GM21619 (cell line): Measurements from ENCODE around the gene PRTN3.
"Not testable (repeated sequence)": the region's sequence is repeated elsewhere in the genome, so short reads cannot be mapped to it uniquely, and the experiment has no call there.

Experiments
- ATAC-seq: cut with Tn5 transposase; IDR thresholded peaks from one replicate; pipeline ENCODE4 v1.9.1; 2021; ENCODE audit not compliant: unreplicated experiment

Gene PRTN3

DNA sequence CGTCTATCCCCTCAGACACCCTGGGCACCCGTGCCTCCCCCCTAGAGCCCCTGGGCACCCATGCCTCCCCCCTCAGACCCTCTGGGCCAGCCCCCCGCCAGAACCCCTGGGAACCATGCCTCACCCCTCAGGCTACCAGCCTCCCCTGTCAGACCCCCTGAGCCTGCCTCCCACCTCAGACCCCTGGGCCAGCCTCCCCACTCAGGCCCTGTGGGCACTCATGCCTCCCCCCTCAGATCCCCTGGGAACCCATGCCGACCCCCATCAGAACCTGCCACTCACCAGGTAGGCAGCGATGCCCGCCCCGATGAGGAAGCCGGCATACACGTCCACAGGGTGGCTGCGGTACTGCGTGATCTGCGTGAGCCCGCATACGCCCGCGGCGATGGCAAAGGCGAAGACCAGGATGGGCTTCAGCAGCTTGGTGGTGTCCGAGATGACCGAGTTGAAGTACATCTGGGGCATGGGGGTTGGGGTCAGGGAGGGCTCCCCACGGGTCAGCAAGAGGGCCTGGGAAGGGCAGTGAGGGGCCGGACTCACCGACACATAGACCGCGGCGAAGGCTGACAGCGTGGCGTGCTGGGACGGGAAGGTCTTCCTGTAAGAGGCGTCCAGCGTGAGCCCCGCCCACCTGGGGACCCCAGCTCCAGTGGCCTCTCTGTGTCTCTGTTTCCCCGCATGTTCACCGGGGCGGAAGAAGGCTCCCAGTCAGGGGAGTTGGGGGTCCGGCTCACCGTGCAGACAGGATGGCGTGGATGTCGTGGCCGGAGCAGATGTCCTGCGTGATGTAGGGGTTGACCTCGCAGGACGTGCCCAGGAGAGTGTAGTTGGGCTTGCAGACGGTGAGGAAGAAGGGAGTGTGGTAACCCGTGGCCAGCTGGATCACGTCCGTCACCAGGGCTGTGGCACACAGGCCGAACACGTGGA, 26.4 kb upstream of the PRTN3 start:
- ATAC-seq = no peak

DNA sequence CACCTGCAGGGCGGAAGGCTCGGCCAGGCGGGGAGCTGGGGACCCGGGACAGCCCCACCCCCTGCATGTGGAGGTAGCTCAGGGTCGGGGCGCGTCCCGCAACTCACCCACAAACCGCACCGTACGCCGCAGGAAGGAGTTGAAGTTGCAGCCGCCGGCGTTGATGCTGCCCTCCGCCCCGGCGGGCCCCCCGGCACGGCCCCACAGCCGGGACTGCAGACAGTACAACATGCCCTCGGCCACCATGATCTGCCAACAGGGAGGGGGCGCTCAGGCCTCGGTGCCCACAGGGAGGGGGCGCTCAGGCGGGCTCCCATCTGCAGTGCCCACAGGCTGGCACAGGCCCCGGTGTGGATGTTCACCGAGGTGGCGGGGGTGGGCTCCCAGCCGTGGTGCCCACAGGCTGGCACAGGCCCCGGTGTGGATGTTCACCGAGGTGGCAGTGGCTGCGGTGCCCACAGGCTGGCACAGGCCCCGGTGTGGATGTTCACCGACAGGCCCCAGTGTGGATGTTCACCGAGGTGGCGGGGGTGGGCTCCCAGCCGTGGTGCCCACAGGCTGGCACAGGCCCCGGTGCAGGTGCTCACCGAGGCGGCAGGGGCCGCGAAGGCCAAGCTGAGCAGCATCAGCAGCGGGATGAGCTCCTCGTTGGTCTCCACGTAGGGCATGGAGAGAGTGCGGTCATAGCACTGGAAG, 25.6 kb upstream of the PRTN3 start:
- no peak for ATAC-seq

DNA sequence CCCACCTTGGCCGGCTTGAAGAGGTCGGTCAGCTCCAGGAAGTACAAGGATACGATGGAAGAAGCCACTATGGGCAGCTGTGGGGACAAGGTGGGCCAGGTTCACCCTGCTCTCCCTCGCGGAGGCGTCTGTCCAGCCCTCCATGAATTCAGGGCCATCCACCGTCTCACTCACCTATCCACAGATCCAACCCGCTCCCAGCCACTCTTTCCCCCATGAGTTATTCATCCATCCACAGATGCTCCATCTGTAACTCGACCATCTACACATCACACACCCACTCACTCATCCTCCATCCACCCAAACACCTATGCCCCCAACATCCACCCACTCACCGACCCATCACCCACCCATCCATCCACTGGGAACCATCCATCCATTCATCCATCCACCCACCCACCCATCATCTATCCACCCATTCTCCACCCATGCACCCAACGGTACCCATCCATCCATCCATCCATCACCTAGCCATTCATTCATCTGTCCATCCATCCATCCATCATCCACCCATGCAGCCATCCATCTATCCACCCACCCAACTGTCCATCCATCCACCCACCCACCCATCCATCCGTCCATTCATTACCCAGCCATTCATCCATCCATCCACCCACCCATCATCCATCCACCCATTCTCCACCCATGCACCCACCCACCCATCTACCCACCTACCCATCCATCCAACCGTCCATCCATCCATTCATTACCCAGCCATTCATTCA, 24.9 kb upstream of the PRTN3 start:
- no peak for ATAC-seq

DNA sequence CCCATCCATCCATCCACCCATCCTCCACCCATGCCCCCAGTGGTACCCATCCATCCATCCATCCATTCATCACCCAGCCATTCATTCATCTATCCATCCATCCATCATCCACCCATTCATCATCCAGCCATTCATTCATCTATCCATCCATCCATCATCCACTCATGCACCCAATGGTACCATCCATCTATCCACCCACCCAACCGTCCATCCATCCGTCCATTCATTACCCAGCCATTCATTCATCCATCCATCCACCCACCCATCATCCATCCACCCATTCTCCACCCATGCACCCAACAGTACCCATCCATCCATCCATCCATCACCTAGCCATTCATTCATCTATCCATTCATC, 24.3 kb upstream of the PRTN3 start:
- ATAC-seq = no peak

DNA sequence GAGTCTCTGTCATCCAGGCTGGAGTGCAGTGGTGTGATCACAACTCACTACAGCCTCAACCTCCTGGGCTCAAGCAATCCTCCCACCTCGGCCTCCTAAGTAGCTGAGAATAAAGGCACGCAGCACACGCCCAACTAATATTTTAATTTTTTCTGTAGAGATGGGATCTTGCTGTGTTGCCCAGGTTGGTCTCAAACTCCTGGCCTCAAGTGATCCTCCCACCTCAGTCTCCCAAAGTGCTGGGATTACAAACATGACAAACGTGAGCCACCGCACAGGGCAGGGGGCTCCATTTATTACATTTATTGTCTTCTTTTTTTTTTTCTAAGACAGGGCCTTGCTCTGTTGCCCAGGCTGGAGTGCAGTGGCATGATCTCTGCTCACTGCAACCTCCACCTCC, 20.6 kb upstream of the PRTN3 start:
- not testable (repeated sequence) for ATAC-seq

DNA sequence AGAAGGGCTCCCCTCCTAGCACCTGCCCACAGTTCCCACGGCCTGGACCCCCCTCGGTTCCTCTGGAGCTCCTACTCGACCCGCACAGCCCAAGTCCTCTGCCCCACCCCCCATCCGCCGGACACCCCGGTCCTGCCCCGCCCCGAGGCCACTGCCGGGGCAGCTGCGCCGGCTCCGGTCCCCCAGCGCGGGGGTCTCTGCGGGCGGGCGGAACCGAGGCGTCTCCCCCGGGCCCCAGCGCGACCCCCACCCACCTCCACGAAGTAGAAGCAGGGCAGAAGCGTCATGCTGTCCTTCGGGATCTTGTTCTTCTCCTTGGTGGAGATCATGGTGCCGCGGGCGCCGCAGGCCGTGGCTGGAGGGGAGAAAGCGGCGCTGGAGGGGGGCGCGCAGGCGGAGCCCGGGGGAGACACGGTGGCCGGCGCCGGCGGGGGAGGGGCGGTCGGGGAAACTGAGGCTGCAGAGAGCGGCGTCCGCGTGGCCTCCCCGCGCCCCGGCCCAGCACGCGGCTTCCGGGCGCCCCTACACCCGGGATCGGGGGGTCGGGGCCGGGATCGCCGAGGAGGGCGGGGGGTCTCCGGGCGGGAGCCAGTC, 19.5 kb upstream of the PRTN3 start:
- no peak for ATAC-seq

DNA sequence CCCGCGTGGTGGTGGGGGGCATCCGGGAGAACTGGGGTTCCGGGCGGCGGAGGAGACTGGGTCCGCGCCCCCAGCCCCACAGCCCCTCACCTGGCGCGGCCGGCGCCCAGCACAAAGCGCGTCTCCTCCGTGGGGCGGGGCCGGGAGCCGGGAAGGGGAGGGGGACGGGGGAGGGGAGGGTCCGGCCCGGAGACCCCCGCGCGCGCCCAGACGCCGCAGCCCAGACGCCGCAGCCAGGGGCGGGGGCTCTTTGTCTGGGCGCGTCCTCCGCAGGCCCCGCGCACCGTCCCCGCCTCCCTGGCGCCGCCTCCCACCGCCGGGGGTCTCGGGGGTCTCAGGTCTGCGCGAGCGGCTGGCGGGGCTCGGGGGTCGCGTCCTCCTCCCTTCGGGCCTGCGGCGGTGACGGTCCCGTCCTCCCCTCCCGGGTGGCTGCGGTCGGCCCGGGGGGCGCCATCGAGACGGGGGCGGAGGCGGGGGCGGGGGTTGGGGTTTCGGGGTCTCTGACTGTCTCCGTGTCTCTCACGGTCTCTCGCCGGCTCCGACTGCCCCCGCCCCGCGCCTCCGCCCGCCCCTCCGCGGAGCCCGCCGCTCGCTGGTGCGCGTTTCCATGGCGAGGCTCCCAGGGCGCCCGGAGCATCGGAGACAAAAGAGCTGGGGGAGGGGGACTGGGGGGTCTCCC, 18.8 kb upstream of the PRTN3 start, which contains the start of gene PLPPR3:
Gene PLPPR3 (minus strand): TSS at position 131 of the 679 bp plus-strand sequence. CDS start 396 bp downstream, outside the sequence.
- ATAC-seq = no peak

DNA sequence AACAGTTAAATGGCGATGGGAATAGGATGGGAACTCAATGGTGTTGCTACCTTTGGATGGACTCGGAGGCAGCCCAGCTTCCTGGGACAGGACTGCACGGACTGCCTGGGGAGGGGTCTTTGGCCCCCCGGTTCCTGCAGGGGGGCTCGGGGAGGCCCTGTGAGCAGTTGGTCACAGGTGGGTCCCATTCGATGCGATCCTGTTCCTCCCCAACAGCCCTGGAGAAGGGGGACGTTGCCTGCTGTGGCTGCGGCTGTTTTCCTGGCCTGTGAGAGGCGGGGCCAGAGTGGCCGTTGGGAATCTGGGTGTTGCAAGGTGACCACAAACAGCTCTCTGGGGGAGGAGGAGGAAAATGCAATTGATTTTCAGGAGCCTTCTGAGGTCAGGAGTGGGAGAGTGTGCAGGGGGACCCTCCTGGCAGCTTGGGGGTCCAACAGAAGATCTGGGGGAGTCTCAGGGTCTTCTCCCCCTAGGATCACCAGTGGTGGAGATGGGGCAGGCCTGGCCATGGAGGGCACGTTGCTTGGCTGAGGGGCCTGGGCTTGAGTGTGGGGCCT, 17.2 kb upstream of the PRTN3 start:
- ATAC-seq = no peak

DNA sequence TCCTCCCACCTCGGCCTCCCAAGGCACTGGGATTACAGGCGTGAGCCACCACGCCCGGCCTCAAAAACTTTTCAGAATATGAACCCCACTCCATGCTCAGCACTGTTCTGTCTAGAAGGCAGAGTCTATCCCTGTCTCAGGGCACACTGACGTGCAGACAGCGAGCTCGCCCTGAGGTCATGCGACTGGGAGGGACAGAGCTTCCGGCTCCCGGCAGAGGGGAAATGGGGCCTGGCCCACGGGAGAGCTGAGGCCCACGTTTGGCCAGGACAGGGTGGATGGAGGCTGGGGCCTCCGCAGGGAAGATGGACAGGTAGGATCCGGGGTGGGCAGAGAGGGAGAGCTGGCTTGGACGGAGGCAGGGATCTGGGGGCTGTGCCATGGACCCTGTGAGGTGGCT, 15.9 kb upstream of the PRTN3 start:
- ATAC-seq = no peak

DNA sequence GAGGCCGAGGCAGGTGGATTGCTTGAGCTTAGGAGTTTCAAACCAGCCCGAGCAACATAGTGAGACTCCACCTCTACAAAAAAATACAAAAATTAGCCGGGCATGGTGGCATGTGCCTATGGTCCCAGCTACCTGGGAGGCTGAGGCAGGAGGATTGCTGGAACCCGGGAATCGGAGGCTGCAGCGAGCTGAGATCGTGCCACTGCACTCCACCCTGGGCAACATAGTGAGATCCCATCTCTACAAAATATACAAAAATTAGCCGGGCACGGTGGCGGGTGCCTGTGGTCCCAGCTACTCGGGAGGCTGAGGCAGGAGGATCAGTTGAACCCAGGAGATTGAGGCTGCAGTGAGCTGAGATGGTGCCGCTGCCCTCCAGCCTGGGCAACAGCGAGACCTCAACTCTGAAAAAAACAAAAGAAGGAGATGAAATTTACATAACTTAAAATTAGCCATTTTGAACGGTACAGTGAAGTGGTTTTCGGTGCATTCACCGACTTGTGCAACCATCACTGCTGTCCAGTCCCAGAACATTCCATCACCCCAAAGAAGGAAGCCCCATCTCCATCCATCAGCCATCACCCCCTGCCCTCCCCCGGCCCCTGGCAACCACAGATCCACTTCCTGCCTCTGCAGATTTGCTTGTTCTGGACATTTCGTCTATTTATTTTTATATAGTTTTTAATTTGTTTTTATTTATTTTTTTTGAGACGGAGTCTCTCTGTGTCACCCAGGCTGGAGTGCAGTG, 14.7 kb upstream of the PRTN3 start:
- no peak for ATAC-seq

DNA sequence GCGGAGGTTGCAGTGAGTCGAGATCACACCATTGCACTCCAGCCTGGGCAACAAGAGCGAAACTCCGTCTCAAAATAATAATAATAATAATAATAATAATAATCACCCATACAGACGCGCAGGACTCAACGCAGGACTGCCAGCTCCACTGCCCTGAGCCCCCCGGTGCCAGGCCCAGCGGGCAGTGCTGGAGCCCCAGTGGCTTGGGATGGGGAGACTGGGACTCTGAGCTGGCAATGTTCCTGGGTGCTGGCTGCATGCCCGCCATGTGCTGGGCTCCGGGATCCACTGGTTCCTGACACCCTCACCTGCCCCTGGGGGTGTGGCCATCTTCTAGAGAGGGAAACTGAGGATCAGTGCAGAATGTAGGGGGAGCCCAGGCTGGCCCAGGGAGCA, 13.5 kb upstream of the PRTN3 start:
- ATAC-seq = no peak

DNA sequence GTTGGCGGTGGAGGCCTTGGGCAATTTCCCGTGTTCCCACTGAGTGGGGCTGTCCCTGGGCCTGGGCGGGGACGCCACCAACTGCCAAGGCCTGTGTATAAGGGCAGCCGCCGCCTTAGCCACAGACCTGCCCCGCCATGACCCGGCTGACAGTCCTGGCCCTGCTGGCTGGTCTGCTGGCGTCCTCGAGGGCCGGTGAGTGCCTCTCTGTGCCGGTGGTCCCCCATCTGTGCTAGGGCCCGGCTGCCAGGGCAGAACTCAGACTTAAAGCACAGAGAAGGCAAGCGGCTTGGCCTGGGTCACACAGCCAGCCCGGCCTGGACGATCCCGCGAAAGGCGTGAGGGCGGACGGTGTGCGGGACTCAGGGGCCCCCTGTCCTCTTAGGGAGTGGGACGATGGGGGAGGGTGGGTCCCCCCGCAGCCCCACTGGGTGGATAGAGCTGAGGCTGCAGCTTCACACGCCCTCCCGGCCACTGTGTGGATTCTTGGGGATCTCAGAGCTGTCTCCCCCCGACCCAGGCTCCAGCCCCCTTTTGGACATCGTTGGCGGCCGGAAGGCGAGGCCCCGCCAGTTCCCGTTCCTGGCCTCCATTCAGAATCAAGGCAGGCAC, 13.0 kb upstream of the PRTN3 start, which contains the start of gene AZU1:
Gene AZU1 (plus strand): TSS at position 128 of the 612 bp plus-strand sequence. CDS start 10 bp downstream, at position 138.
- ATAC-seq = no peak

DNA sequence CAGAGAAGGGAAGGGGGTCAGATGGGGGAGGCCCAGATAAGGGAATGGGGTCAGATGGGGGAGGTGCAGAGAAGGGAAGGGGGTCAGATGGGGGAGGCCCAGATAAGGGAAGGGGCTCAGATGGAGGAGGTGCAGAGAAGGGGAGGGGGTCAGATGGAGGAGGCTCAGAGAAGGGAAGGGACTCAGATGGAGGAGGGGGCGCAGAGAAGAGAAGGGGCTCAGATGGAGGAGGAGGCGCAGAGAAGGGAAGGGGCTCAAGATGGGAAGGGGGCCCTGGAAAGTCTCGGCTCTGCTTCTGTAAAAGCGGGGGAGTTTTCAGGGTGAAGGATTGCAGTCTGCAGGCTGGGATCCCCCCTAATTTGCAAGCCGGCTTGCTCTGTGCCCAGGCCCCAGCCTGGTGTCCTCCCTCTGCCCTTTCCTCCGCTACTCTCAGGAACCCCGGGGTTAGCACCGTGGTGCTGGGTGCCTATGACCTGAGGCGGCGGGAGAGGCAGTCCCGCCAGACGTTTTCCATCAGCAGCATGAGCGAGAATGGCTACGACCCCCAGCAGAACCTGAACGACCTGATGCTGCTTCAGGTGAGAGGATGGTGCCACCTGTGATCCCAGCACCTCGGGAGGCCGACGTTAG, 11.6 kb upstream of the PRTN3 start:
- no peak for ATAC-seq

DNA sequence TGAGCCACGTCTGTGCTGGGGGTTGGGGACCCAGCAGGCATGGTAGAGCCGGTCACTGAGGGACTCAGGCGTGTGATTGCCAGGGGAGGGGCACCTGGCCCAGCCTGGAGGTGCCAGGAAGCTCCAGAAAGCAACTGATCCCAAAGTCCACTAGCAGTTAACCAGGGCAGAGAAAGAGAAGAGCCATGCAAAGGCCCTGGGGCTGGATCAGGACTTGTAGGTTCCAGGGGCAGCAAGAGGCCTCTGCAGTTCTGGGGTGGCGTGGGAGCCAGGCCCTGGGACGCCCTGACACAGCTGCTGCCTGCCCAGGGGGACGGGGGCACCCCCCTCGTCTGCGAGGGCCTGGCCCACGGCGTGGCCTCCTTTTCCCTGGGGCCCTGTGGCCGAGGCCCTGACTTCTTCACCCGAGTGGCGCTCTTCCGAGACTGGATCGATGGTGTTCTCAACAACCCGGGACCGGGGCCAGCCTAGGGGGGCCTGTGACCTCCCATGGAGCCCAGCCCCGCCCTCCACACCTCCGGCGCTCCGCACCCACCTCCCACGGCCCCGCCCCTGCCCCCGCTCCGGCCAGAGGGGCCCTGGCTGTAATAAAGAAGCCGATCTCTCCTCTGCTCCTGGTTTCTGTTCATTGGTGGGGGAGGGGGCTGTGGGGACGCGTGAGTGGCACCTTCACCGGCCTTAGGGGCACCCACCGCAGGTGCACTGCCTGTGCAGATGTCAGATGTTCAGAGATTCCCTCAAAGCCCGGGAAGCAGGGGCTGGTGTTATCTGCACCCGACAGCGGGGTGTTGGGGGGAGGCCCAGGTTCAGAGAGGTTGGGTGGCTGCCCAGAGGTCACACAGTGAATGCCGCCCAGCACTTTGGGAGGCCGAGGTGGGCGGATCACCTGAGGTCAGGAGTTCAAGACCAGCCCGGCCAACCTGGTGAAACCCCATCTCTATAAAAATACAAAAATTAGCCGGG, 9.1 kb upstream of the PRTN3 start:
- ATAC-seq = no peak

DNA sequence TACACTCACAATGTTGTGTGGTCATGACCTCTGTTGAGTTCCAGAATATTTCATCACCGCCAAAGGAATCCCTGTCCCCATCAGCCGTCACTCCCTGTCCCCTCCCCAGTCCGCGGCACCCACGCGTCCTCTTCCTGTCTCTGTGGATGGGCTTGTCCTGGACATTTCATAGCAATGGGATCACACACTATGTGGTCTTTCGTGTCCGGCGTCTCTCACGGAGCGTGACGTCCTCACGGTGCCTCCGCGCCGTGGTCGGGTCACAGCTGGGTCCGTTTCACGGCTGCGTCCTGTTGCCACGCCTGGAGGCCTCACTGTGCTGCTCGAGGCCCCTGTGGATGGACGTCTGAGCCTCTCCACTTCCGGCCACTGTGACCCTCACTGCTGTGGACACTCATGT, 6.6 kb upstream of the PRTN3 start:
- ATAC-seq = no peak

DNA sequence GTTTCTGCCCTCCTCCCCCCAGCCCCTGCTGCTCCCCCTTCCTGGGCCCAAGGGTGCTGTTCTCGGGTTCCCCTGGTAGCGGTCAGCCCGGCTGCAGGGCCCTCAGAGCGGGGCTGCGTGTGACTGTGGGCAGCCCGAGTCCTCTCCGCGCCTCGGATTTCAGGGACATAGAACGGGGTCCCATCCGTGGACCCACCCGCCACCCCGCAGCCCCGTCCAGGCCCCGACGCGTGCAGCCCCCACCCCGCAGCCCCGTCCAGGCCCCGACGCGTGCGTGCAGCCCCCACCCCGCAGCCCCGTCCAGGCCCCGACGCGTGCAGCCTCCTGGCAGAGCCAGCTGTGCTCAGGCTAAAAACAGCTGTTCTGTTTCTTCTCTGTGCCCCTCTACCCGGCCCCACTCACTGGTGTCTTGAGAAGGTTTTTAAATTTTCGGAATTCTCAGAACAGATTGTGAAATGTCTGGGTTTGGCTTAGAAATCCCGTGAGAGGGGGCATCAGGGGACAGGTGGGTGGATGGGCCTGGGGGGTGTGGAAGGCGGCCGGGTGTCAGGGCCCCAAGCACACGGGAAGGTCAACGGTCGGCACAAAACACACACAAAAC, 5.5 kb upstream of the PRTN3 start:
- no peak for ATAC-seq

DNA sequence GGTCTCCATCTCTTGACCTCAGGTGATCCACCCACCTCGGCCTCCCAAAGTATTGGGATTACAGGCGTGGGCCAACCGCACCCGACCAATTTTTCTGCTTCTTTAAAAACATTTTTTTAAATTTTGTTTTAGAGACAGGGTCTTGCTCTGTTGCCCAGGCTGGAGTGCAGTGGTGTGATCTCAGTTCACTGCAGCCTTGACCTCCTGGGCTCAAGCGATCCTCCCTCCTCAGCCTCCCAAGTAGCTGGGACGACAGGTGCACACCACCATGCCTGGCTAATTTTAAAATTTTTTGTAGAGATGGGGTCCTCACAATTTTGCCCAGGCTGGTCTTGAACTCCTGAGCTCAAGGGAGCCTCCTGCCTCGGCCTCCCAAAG, 2.0 kb downstream of the PRTN3 start:
- ATAC-seq = not testable (repeated sequence)
